PFSK-1 (cell line): ENCODE measurements around the gene FRMPD1.

Experiments used
- FOXP2 ChIP-seq: optimal IDR thresholded peaks from 2 replicates; pipeline ENCODE3; 2011; ENCODE audit warnings: borderline replicate concordance, control low read depth, inconsistent platforms; ENCODE audit not compliant: insufficient read depth; ENCODE audit errors: extremely low read length, extremely low read depth
- POLR2AphosphoS5 ChIP-seq: IDR thresholded peaks from 2 replicates; pipeline ENCODE4 v1.6.1; 2012; ENCODE audit warnings: low read depth, mild to moderate bottlenecking, control low read depth, low read length, moderate library complexity
- REST ChIP-seq, 2 experiments: IDR thresholded peaks; 2 replicates each; pipeline versions ENCODE4 v1.6.1 to v1.8.0; 2011 to 2012; ENCODE audit warnings: low read depth in 2 of 2, low read length in 2 of 2, control low read depth in 1 of 2, inconsistent platforms in 1 of 2, mild to moderate bottlenecking in 1 of 2, moderate library complexity in 1 of 2; ENCODE audit not compliant: insufficient read depth in 1 of 2
- SIN3A ChIP-seq: IDR thresholded peaks from 2 replicates; pipeline ENCODE4 v1.6.1; 2012; ENCODE audit warnings: mild to moderate bottlenecking, low read length, moderate library complexity, borderline replicate concordance; ENCODE audit not compliant: insufficient read depth
- TAF1 ChIP-seq: IDR thresholded peaks from 2 replicates; pipeline ENCODE4 v1.6.1; 2012; ENCODE audit warnings: low read length, control low read depth, borderline replicate concordance; ENCODE audit not compliant: insufficient read depth

FRMPD1 gene

GRCh38 chr9:37700131-37700530, 49.4 kb downstream of the FRMPD1 start:
- no peak for TF ChIP-seq REST (IDR thresholded peaks at IDR 0.05; ENCODE audit: insufficient read depth in 1 of 2, low read depth in 2 of 2, low read length in 2 of 2)
- no peak for TF ChIP-seq FOXP2
- no peak for TF ChIP-seq TAF1
- no peak for TF ChIP-seq POLR2AphosphoS5
- TF ChIP-seq SIN3A, result no peak

- TF ChIP-seq REST (IDR thresholded peaks at IDR 0.05; ENCODE audit: insufficient read depth in 1 of 2, low read depth in 2 of 2, low read length in 2 of 2), result no peak
- no peak for TF ChIP-seq POLR2AphosphoS5
- no peak for TF ChIP-seq TAF1
- TF ChIP-seq SIN3A, result no peak
- TF ChIP-seq FOXP2, result no peak
Measured at GRCh38 chr9:37700900-37701299, 50.1 kb downstream of the FRMPD1 start.

- TF ChIP-seq TAF1 (no peak), FOXP2 (no peak), POLR2AphosphoS5 (no peak), REST (IDR thresholded peaks at IDR 0.05; ENCODE audit: insufficient read depth in 1 of 2, low read depth in 2 of 2, low read length in 2 of 2) (no peak), SIN3A (no peak)
Measured at GRCh38 chr9:37705787-37706186, 55.0 kb downstream of the FRMPD1 start.

GRCh38 chr9:37706290-37706689, 55.5 kb downstream of the FRMPD1 start:
- TF ChIP-seq SIN3A, result no peak
- no peak for TF ChIP-seq TAF1
- TF ChIP-seq POLR2AphosphoS5, result no peak
- no peak for TF ChIP-seq FOXP2
- no peak for TF ChIP-seq REST (IDR thresholded peaks at IDR 0.05; ENCODE audit: insufficient read depth in 1 of 2, low read depth in 2 of 2, low read length in 2 of 2)

- no peak for TF ChIP-seq SIN3A
- TF ChIP-seq TAF1, result no peak
- no peak for TF ChIP-seq REST (IDR thresholded peaks at IDR 0.05; ENCODE audit: insufficient read depth in 1 of 2, low read depth in 2 of 2, low read length in 2 of 2)
- no peak for TF ChIP-seq FOXP2
Measured at GRCh38 chr9:37707748-37708147, 57.0 kb downstream of the FRMPD1 start.
